CD4-positive, alpha-beta T cell treated with Interleukin-17A for 4 hours (primary cell): ENCODE measurements around the gene TPRX1.
"Not testable (repeated sequence)": the region's sequence is repeated elsewhere in the genome, so short reads cannot be mapped to it uniquely, and the experiment has no call there.

Experiments used
- DNase-seq: peaks from one replicate; pipeline ENCODE4 v3.0.0-alpha.2; 2020; ENCODE audit warnings: mixed read lengths

TPRX1 gene, protein sequence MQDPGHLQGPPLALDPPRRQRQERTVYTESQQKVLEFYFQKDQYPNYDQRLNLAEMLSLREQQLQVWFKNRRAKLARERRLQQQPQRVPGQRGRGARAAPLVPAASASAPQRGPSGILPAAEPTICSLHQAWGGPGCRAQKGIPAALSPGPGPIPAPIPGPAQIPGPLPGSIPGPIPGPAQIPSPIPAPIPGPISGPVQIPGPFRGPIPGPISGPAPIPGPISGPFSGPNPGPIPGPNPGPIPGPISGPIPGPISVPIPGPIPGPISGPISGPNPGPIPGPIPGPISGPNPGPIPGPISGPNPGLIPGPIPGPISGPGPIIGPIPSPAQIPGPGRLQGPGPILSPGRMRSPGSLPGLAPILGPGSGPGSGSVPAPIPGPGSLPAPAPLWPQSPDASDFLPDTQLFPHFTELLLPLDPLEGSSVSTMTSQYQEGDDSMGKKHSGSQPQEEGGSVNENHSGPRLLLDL

DNA sequence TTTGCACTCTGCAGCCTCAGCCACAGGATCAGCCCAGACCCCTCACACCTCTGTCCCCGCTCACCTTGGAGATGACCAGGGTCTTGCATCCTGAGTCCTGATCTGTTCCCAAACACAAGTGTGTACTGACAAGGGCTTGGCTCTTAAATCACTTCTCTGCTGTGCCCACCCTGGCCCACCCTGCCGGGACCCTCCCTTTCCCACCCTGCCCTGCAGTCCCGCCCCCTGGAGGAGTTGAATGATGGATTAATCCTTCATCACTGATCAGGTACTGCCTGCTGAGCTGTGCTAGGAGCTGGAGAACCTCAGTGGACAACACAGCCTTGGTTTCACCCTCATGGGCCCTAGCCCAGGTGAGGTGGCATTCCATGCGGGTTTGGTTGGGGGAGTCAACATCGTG lies at the start of gene TPRX1:
TPRX1 (minus strand) TSS at position 101 of the 400 bp plus-strand sequence; CDS start at position 89, 12 bp downstream.
- not testable (repeated sequence) for DNase-seq

- no peak for DNase-seq
These were observed 48.7 kb upstream of the TPRX1 start for GRCh38 chr19:47853003-47853402.

GRCh38 chr19:47848823-47849473 lies 44.6 kb upstream of the TPRX1 start:
- peak; percentile 53 for DNase-seq

GRCh38 chr19:47848425-47848822 lies 44.1 kb upstream of the TPRX1 start:
- DNase-seq, result no peak

DNA sequence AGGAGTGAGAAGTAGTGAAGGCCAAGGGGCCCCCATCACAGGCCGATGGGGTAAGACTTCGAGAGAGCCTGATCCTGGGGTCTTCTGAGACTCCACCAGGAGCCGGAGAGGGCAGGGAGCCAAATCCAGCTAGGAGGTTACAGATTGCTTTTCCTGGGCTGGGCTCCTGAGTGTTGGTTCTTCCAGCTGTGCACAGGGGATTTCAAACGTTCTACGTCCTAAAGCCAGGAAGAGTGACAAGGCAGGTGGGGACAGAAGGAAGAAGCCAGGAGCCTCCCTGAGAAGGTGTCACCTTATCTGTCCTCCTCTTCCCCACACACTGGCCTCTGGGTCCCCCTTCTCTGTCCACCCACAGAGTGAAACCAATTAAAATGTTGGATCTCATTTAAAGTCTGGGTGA lies 38.6 kb upstream of the TPRX1 start:
- no peak for DNase-seq

DNA sequence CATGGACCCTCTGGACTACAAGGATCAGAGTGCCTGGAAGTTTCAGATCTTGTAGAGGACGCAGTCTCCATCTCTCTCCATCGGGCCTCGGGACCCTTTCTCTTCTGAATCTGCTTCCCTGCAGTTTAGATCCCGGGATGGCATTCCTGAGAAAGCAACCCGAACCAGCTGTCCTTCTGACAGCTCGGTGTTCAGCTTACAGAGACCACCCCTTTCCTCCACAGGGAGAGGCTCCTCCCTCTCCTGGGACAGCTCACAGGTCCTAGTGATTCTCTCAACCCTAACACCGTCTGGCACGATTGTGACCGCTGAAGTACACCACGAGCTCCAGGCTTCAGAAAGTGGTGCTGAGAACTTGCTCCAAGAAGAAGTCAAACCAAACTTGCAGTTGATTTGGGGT lies 35.6 kb upstream of the TPRX1 start:
- DNase-seq, result no peak

GRCh38 chr19:47839411-47839810 lies 35.1 kb upstream of the TPRX1 start:
- no peak for DNase-seq

DNA sequence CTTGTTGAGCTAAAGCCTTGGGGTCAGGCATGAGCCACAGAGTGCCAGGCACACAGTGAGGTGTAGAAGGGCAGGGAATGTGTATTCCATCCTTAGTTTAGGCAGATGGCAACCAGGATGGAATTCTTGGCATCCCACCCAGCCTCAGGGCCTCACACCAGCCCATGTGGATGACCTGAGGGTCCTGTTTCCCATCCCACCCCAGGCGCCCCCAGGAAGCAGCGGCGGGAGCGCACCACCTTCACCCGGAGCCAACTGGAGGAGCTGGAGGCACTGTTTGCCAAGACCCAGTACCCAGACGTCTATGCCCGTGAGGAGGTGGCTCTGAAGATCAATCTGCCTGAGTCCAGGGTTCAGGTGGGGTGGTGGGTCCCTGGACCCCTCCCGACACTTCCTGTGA lies 31.7 kb upstream of the TPRX1 start:
- DNase-seq, result no peak

DNA sequence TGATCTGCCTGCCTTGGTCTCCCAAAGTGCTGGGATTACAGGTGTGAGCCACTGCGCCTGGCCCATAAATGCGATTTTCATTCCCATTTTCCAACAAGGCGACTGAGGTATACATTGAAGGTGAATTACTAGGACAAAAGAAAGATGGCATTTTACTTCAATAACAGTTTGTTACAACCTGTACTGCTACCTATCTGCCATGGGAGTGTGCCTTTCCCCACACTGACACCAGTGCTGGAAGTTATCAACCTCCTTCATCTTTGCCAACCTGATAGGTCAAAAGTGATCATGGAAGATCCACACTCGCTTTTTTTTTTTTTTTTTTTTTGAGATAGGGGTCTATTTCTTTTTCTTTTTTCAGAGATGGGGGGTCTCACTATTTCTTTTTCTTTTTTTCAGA lies 28.4 kb upstream of the TPRX1 start:
- DNase-seq, result no peak

GRCh38 chr19:47826800-47827199 lies 22.4 kb upstream of the TPRX1 start:
- DNase-seq, result no peak

DNA sequence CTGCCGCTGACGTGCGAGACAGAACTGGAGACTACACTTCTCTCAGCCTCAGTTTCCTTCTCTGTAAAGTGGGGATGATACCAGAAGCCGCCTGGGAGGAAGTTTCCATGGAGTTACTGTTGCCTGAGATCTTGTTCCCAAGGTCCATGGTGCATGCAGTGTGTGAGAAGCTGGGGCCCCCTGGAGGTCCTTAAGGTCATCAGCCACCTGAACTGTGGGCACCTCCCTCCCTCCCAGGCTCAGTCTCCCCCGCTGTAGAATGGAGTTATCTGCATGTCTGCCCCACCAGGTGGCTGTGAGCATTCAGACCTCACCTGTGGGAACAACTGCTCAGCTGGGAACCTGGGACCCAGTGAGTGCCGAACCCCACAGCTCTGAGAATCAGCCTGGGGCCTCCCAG lies 20.0 kb upstream of the TPRX1 start:
- DNase-seq, result no peak

- DNase-seq, result no peak
These were observed 17.2 kb upstream of the TPRX1 start, which contains the start of gene CRX for GRCh38 chr19:47821460-47822020. CRX (plus strand) TSS chr19:47821937; CDS start chr19:47834444, 12,507 bp downstream.

- no peak for DNase-seq
These were observed 16.1 kb upstream of the TPRX1 start for GRCh38 chr19:47820410-47820809.

GRCh38 chr19:47819858-47820257 lies 15.5 kb upstream of the TPRX1 start:
- DNase-seq, result no peak

DNA sequence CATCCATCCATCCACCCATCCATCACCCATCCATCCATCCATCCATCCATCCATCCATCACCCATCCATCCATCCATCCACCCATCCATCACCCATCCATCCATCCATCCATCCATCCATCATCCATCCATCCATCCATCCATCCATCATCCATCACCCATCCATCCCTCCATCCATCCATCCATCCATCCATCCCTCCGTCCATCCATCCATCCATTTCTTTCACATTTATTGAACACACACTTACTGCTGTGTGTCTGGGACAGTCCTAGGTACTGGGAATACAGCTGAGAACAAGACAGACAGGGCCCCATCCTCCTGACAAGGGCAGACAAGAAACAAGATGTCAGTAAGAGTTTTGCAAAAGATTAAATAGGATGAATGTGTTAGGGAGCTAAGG lies 13.9 kb upstream of the TPRX1 start:
- DNase-seq, result not testable (repeated sequence)

DNA sequence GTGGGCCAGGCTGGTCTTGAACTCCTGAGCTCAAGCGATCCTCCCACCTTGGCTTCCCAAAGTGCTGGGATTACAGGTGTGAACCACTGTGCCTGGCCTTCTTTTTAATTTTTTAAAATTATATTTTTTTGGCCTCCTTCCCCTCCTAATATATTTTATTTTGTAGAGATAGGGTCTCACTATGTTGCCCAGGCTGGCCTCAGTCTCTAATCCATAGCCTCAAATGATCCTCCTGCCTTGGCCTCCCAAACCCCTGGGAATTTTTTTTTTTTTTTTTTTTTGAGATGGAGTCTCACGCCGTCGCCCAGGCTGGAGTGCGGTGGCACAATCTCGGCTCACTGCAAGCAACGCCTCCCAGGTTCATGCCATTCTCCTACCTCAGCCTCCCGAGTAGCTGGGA lies 11.9 kb upstream of the TPRX1 start:
- DNase-seq, result not testable (repeated sequence)

GRCh38 chr19:47813995-47814328 lies 9.6 kb upstream of the TPRX1 start:
- no peak for DNase-seq

DNA sequence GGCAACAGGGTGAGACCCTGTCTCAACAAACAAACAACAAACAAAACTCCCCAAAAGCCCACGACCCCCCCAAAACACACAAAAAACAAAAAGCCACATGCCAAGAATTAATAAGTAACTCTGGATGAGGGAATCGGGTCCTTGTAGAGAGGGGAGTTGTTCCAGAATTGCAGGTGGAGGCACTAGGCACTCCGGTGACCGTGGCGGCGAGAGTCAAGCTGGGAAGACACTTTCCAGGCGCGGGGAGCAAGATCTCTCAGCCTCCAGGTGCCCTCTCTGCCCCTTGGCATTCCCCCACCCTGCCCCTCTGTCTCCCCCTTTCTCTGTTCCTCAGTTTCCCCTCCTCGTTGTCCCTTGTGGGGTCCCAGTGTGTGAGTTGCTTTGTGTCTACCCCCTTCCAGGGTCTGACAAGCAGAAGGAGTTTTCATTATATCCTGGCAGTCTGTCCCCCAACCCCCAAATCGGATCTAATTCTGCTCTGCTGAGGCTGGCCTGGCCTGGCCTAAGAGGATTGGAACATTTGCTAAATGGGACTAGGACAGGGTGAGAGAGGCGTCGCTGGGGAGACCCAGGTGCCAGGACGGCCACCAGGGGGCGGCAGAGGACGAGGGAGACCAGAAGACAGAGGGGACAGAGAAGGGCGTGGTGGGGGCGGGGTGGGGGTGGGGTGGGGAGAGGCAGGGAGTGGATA lies 9.1 kb upstream of the TPRX1 start:
- peak; percentile 83 for DNase-seq

GRCh38 chr19:47806435-47806834 lies 2.1 kb upstream of the TPRX1 start:
- no peak for DNase-seq

GRCh38 chr19:47805313-47805712 lies 962 bp upstream of the TPRX1 start:
- DNase-seq, result no peak

DNA sequence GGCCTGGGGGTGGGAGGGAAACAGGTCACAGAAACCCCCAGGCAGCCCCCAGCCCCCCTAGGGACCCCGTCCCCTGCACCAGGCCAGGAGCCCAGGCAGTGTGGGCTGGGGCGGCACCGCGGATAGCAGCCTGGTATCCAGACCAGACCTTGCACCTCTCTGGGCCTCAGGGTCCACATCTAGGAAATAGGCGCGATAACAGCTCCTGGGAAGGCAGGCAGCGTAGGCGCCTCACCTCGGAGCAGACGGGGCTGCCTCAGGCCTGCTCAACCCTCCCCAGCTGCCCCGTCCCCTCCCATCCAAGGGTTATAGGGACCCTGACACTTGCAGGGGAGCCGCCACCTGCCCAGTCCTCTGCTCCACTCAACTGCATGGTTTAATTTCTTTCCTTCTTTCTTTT lies 680 bp downstream of the TPRX1 start:
- DNase-seq, result not testable (repeated sequence)

- DNase-seq, result not testable (repeated sequence)
These were observed 1.2 kb downstream of the TPRX1 start for GRCh38 chr19:47803148-47803547.

- DNase-seq, result no peak
These were observed 1.8 kb downstream of the TPRX1 start for GRCh38 chr19:47802521-47803043.
